HG02642 (cell line): ENCODE results near the gene PPM1H.
"Not testable (repeated sequence)": the region's sequence is repeated elsewhere in the genome, so short reads cannot be mapped to it uniquely, and the experiment has no call there.

Experiments
- ATAC-seq: cut with Tn5 transposase; IDR thresholded peaks from one replicate; pipeline ENCODE4 v1.9.1; 2021; ENCODE audit warnings: mild to moderate bottlenecking; ENCODE audit not compliant: unreplicated experiment, poor library complexity

Gene PPM1H

GRCh38 chr12:62748941-62749468, 185.9 kb downstream of the PPM1H start:
- ATAC-seq, result no peak

- ATAC-seq, result peak; percentile 75
Observed at GRCh38 chr12:62744551-62744950, 190.4 kb downstream of the PPM1H start.

- no peak for ATAC-seq
Observed at GRCh38 chr12:62739266-62740015, 195.5 kb downstream of the PPM1H start.

- no peak for ATAC-seq
Observed at GRCh38 chr12:62738616-62739015, 196.3 kb downstream of the PPM1H start.

GRCh38 chr12:62738105-62738504, 196.8 kb downstream of the PPM1H start:
- ATAC-seq, result no peak

- no peak for ATAC-seq
Observed at GRCh38 chr12:62737615-62738014, 197.3 kb downstream of the PPM1H start.

- no peak for ATAC-seq
Observed at GRCh38 chr12:62737188-62737587, 197.8 kb downstream of the PPM1H start.

- ATAC-seq, result no peak
Observed at GRCh38 chr12:62736596-62736995, 198.4 kb downstream of the PPM1H start.

- no peak for ATAC-seq
Observed at GRCh38 chr12:62732861-62733427, 202.0 kb downstream of the PPM1H start.

- ATAC-seq, result no peak
Observed at GRCh38 chr12:62731055-62731820, 203.7 kb downstream of the PPM1H start.

- no peak for ATAC-seq
Observed at GRCh38 chr12:62730649-62731048, 204.3 kb downstream of the PPM1H start.

GRCh38 chr12:62729579-62730544, 205.1 kb downstream of the PPM1H start:
- ATAC-seq, result not testable (repeated sequence)

- no peak for ATAC-seq
Observed at GRCh38 chr12:62728741-62729140, 206.2 kb downstream of the PPM1H start.

GRCh38 chr12:62726471-62726980, 208.4 kb downstream of the PPM1H start:
- no peak for ATAC-seq

GRCh38 chr12:62725781-62726180, 209.2 kb downstream of the PPM1H start:
- no peak for ATAC-seq

- ATAC-seq, result no peak
Observed at GRCh38 chr12:62724947-62725451, 210.0 kb downstream of the PPM1H start.

- ATAC-seq, result no peak
Observed at GRCh38 chr12:62724285-62724684, 210.7 kb downstream of the PPM1H start.

GRCh38 chr12:62722971-62723680, 211.8 kb downstream of the PPM1H start:
- no peak for ATAC-seq
